ENCODE data around the gene BBIP1.
"Not testable (repeated sequence)": the region's sequence is repeated elsewhere in the genome, so short reads cannot be mapped to it uniquely, and the experiment has no call there.

The BBIP1 gene

GRCh38 chr10:110867807-110868465 is 51.0 kb downstream of the BBIP1 start:
- DNase-seq: no peak
- in situ Hi-C loops (cut with HindIII; ENCODE audit: low pct_ligation_motif_present, low pct_unique_long_range_greater_than_20kb, low sequenced_read_pairs): no loop called here

- in situ Hi-C loops (cut with HindIII; ENCODE audit: low pct_ligation_motif_present, low pct_unique_long_range_greater_than_20kb, low sequenced_read_pairs); DNase-seq: not testable (repeated sequence)
Measured at GRCh38 chr10:110867011-110867806, 51.8 kb downstream of the BBIP1 start.

- peak; percentile 9 for DNase-seq
- in situ Hi-C loops (cut with HindIII; ENCODE audit: low pct_ligation_motif_present, low pct_unique_long_range_greater_than_20kb, low sequenced_read_pairs): no loop called here
Measured at GRCh38 chr10:110865809-110866482, 53.0 kb downstream of the BBIP1 start.

GRCh38 chr10:110865186-110865808 is 53.7 kb downstream of the BBIP1 start:
- in situ Hi-C loops (cut with HindIII; ENCODE audit: low pct_ligation_motif_present, low pct_unique_long_range_greater_than_20kb, low sequenced_read_pairs): no loop called here
- peak; percentile 50 for DNase-seq

GRCh38 chr10:110864662-110865140 is 54.3 kb downstream of the BBIP1 start:
- in situ Hi-C loops (cut with HindIII; ENCODE audit: low pct_ligation_motif_present, low pct_unique_long_range_greater_than_20kb, low sequenced_read_pairs): no loop called here
- DNase-seq: no peak

- DNase-seq: no peak
- in situ Hi-C loops (cut with HindIII; ENCODE audit: low pct_ligation_motif_present, low pct_unique_long_range_greater_than_20kb, low sequenced_read_pairs): no loop called here
Measured at GRCh38 chr10:110863956-110864355, 55.0 kb downstream of the BBIP1 start.

- in situ Hi-C loops (cut with HindIII; ENCODE audit: low pct_ligation_motif_present, low pct_unique_long_range_greater_than_20kb, low sequenced_read_pairs): no loop called here
- DNase-seq: no peak
Measured at GRCh38 chr10:110863361-110863760, 55.6 kb downstream of the BBIP1 start.

GRCh38 chr10:110862961-110863360 is 56.0 kb downstream of the BBIP1 start:
- in situ Hi-C loops (cut with HindIII; ENCODE audit: low pct_ligation_motif_present, low pct_unique_long_range_greater_than_20kb, low sequenced_read_pairs): no loop called here
- no peak for DNase-seq

GRCh38 chr10:110861930-110862649 is 56.9 kb downstream of the BBIP1 start:
- no peak for DNase-seq
- in situ Hi-C loops (cut with HindIII; ENCODE audit: low pct_ligation_motif_present, low pct_unique_long_range_greater_than_20kb, low sequenced_read_pairs): no loop called here

GRCh38 chr10:110861476-110861875 is 57.5 kb downstream of the BBIP1 start:
- DNase-seq: no peak
- in situ Hi-C loops (cut with HindIII; ENCODE audit: low pct_ligation_motif_present, low pct_unique_long_range_greater_than_20kb, low sequenced_read_pairs): no loop called here

- no peak for DNase-seq
- in situ Hi-C loops (cut with HindIII; ENCODE audit: low pct_ligation_motif_present, low pct_unique_long_range_greater_than_20kb, low sequenced_read_pairs): no loop called here
Measured at GRCh38 chr10:110860576-110861241, 58.3 kb downstream of the BBIP1 start.

- no peak for DNase-seq
- in situ Hi-C loops (cut with HindIII; ENCODE audit: low pct_ligation_motif_present, low pct_unique_long_range_greater_than_20kb, low sequenced_read_pairs): no loop called here
Measured at GRCh38 chr10:110859973-110860376, 59.0 kb downstream of the BBIP1 start.

- in situ Hi-C loops (cut with HindIII; ENCODE audit: low pct_ligation_motif_present, low pct_unique_long_range_greater_than_20kb, low sequenced_read_pairs): no loop called here
- no peak for DNase-seq
Measured at GRCh38 chr10:110859206-110859972, 59.6 kb downstream of the BBIP1 start.

GRCh38 chr10:110858297-110858934 is 60.6 kb downstream of the BBIP1 start:
- in situ Hi-C loops (cut with HindIII; ENCODE audit: low pct_ligation_motif_present, low pct_unique_long_range_greater_than_20kb, low sequenced_read_pairs): no loop called here
- no peak for DNase-seq

- no peak for DNase-seq
- in situ Hi-C loops (cut with HindIII; ENCODE audit: low pct_ligation_motif_present, low pct_unique_long_range_greater_than_20kb, low sequenced_read_pairs): no loop called here
Measured at GRCh38 chr10:110857265-110858171, 61.5 kb downstream of the BBIP1 start.

Measured in ACHN (cell line).